ENCODE data around the gene TOLLIP.

TOLLIP gene

DNA sequence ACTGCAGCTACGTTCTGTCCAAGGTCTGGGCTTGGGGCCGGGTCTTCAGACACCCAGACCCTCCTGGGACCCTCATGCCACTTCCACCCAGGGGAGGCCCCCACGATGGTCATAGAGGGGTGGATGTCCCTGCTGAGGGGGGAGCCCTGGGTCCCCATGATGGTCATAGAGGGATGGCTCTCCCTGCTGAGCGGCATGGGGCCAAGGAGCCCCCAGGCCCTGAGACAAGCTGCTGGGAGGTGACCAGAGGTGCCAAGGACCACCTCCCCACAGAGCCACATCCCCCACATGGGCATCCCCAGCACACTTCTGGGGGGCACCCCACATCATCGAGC, 79.3 kb downstream of the TOLLIP start:
- DNase-seq (ENCODE audit: extremely low spot score), result no peak
- ChIA-PET CTCF (no interaction called here), POLR2A (no interaction called here)
- TF ChIP-seq SUZ12 (IDR thresholded peaks at IDR 0.05) (no peak), ELF4 (IDR thresholded peaks at IDR 0.05) (no peak), SP1 (IDR thresholded peaks at IDR 0.05) (no peak), FOXM1 (IDR thresholded peaks at IDR 0.05; ENCODE audit: borderline replicate concordance) (no peak), FOXK2 (IDR thresholded peaks at IDR 0.05) (no peak), CTBP1 (IDR thresholded peaks at IDR 0.05; ENCODE audit: borderline replicate concordance) (no peak), NFRKB (IDR thresholded peaks at IDR 0.05) (no peak), HDGF (IDR thresholded peaks at IDR 0.05; ENCODE audit: borderline replicate concordance) (no peak), ARNT (IDR thresholded peaks at IDR 0.05) (no peak), L3MBTL2 (conservative IDR thresholded peaks at IDR 0.05) (no peak), LEF1 (IDR thresholded peaks at IDR 0.05; ENCODE audit: borderline replicate concordance) (no peak)

DNA sequence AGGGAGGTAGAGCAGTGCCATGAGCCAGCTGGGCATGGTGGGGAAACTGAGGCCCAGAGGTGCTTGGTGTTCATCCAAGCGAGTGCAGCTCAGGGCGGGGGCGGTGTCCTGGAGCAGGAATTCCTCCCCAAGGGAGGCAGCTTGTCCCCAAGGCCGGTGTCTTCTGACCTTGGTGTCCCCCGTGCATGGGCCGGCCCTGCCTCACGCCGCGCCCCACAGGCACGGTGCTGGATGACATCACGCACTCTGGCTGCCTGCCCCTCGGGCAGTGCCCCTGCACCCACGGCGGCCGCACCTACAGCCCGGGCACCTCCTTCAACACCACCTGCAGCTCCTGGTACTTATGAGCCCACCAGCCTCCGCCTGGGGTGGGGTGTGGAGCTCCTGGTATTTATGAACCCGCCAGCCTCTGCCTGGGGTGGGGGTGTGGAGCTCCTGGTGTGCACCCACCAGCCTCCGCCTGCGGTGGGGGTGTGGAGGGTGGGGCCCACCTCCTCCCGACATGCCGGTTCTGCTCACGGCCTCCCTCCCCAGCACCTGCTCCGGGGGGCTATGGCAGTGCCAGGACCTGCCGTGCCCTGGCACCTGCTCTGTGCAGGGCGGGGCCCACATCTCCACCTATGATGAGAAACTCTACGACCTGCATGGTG, 79.8 kb downstream of the TOLLIP start:
- TF ChIP-seq BHLHE40 (IDR thresholded peaks at IDR 0.05; ENCODE audit: borderline replicate concordance) (no peak), HDGF (IDR thresholded peaks at IDR 0.05; ENCODE audit: borderline replicate concordance) (no peak), CTBP1 (IDR thresholded peaks at IDR 0.05; ENCODE audit: borderline replicate concordance) (no peak), ELF4 (IDR thresholded peaks at IDR 0.05) (no peak), ZNF384 (IDR thresholded peaks at IDR 0.05) (no peak), NFRKB (IDR thresholded peaks at IDR 0.05) (no peak), FOXM1 (IDR thresholded peaks at IDR 0.05; ENCODE audit: borderline replicate concordance) (no peak), FOXA1 (IDR thresholded peaks at IDR 0.05) (no peak), SUZ12 (IDR thresholded peaks at IDR 0.05) (no peak)
- ChIA-PET POLR2A (no interaction called here), CTCF (no interaction called here)
- DNase-seq (ENCODE audit: extremely low spot score), result no peak

- TF ChIP-seq SUZ12 (IDR thresholded peaks at IDR 0.05) (no peak), SP1 (IDR thresholded peaks at IDR 0.05) (no peak), CTBP1 (IDR thresholded peaks at IDR 0.05; ENCODE audit: borderline replicate concordance) (no peak)
- ChIA-PET CTCF (no interaction called here), POLR2A (no interaction called here)
- DNase-seq (ENCODE audit: extremely low spot score), result no peak
Observed at GRCh38 chr11:1228921-1229451, 80.4 kb downstream of the TOLLIP start.

GRCh38 chr11:1228101-1228821, 81.2 kb downstream of the TOLLIP start:
- DNase-seq (ENCODE audit: extremely low spot score), result no peak
- ChIA-PET POLR2A (no interaction called here), CTCF (no interaction called here)
- TF ChIP-seq TARDBP (IDR thresholded peaks at IDR 0.05) (no peak), PKNOX1 (IDR thresholded peaks at IDR 0.05) (no peak), SUZ12 (IDR thresholded peaks at IDR 0.05) (no peak), CTBP1 (IDR thresholded peaks at IDR 0.05; ENCODE audit: borderline replicate concordance) (no peak), BHLHE40 (IDR thresholded peaks at IDR 0.05; ENCODE audit: borderline replicate concordance) (no peak), LEF1 (IDR thresholded peaks at IDR 0.05; ENCODE audit: borderline replicate concordance) (no peak), HDGF (IDR thresholded peaks at IDR 0.05; ENCODE audit: borderline replicate concordance) (no peak), L3MBTL2 (conservative IDR thresholded peaks at IDR 0.05) (no peak), FOXM1 (IDR thresholded peaks at IDR 0.05; ENCODE audit: borderline replicate concordance) (no peak), SP1 (IDR thresholded peaks at IDR 0.05) (no peak), FOXK2 (IDR thresholded peaks at IDR 0.05) (no peak), ELF4 (IDR thresholded peaks at IDR 0.05) (no peak), ZNF384 (IDR thresholded peaks at IDR 0.05) (no peak)

GRCh38 chr11:1227551-1228100, 81.8 kb downstream of the TOLLIP start:
- no peak for DNase-seq (ENCODE audit: extremely low spot score)
- ChIA-PET POLR2A (no interaction called here), CTCF (no interaction called here)
- TF ChIP-seq FOXM1 (IDR thresholded peaks at IDR 0.05; ENCODE audit: borderline replicate concordance), result no peak
- TF ChIP-seq CTBP1 (IDR thresholded peaks at IDR 0.05; ENCODE audit: borderline replicate concordance), result no peak
- TF ChIP-seq TARDBP (IDR thresholded peaks at IDR 0.05), result no peak
- TF ChIP-seq FOXK2 (IDR thresholded peaks at IDR 0.05), result no peak
- TF ChIP-seq SP1 (IDR thresholded peaks at IDR 0.05), result no peak

- TF ChIP-seq TARDBP (IDR thresholded peaks at IDR 0.05) (no peak), FOXM1 (IDR thresholded peaks at IDR 0.05; ENCODE audit: borderline replicate concordance) (no peak), SUZ12 (IDR thresholded peaks at IDR 0.05) (no peak), CTBP1 (IDR thresholded peaks at IDR 0.05; ENCODE audit: borderline replicate concordance) (no peak), HDGF (IDR thresholded peaks at IDR 0.05; ENCODE audit: borderline replicate concordance) (no peak), FOXA1 (IDR thresholded peaks at IDR 0.05) (no peak), BHLHE40 (IDR thresholded peaks at IDR 0.05; ENCODE audit: borderline replicate concordance) (no peak), SP1 (IDR thresholded peaks at IDR 0.05) (no peak), ARNT (IDR thresholded peaks at IDR 0.05) (no peak), FOXK2 (IDR thresholded peaks at IDR 0.05) (no peak), NFRKB (IDR thresholded peaks at IDR 0.05) (no peak), PKNOX1 (IDR thresholded peaks at IDR 0.05) (no peak), LEF1 (IDR thresholded peaks at IDR 0.05; ENCODE audit: borderline replicate concordance) (no peak), L3MBTL2 (conservative IDR thresholded peaks at IDR 0.05) (no peak), ELF4 (IDR thresholded peaks at IDR 0.05) (no peak), ZNF384 (IDR thresholded peaks at IDR 0.05) (no peak)
- DNase-seq (ENCODE audit: extremely low spot score), result peak; percentile 49
- ChIA-PET POLR2A (no interaction called here), CTCF (no interaction called here)
Observed at GRCh38 chr11:1226986-1227550, 82.4 kb downstream of the TOLLIP start.
